Smooth muscle cell (in vitro differentiated cells): Measurements from ENCODE around the gene MYO5A. TPM values are rescaled to one million over a fixed set of nuclear protein-coding genes. Genes with fewer than 3 reads are reported as not detected.

Source experiments
- DNase-seq: peaks from one replicate; lab custom pipeline; 2025; ENCODE audit not compliant: unreplicated experiment; lab: John Stamatoyannopoulos, UW
- H2AFZ ChIP-seq: fragments of 200-600 bp; sonication (generic); 2 replicates; pipeline ENCODE4 v1.6.0; 2016; ENCODE audit warnings: antibody characterized with exemption, low read depth, mild to moderate bottlenecking
- H3F3A ChIP-seq: fragments of 200-600 bp; sonication (generic); 2 replicates; pipeline ENCODE4 v1.6.0; 2017; ENCODE audit warnings: antibody characterized with exemption, low read depth
- H3K27ac ChIP-seq: fragments of 200-600 bp; sonication (generic); 2 replicates; pipeline ENCODE4 v1.5.1; 2016; ENCODE audit warnings: low read depth, mild to moderate bottlenecking
- H3K27me3 ChIP-seq: fragments of 200-600 bp; sonication (generic); 2 replicates; pipeline ENCODE4 v1.6.1; 2016; ENCODE audit warnings: low read depth, mild to moderate bottlenecking
- H3K36me3 ChIP-seq: fragments of 200-600 bp; sonication (generic); 2 replicates; pipeline ENCODE4 v1.5.1; 2016; ENCODE audit warnings: low read depth
- H3K4me1 ChIP-seq: fragments of 200-600 bp; sonication (generic); 2 replicates; pipeline ENCODE4 v1.5.1; 2016; ENCODE audit warnings: low read depth
- H3K4me2 ChIP-seq: fragments of 200-600 bp; sonication (generic); 2 replicates; pipeline ENCODE4 v1.6.0; 2016; ENCODE audit warnings: mild to moderate bottlenecking
- H3K4me3 ChIP-seq: fragments of 200-600 bp; sonication (generic); 2 replicates; pipeline ENCODE4 v1.5.1; 2016; ENCODE audit warnings: mild to moderate bottlenecking
- H3K79me2 ChIP-seq: fragments of 200-600 bp; sonication (generic); 2 replicates; pipeline ENCODE4 v1.6.0; 2016; ENCODE audit warnings: low read depth, mild to moderate bottlenecking
- H3K9ac ChIP-seq: fragments of 200-600 bp; sonication (generic); 2 replicates; pipeline ENCODE4 v1.6.0; 2016; ENCODE audit warnings: low read depth
- H3K9me3 ChIP-seq: fragments of 200-600 bp; sonication (generic); replicated peaks from 2 replicates; pipeline ENCODE4 v1.5.1; 2016; ENCODE audit warnings: low read depth
- H4K20me1 ChIP-seq: fragments of 200-600 bp; sonication (generic); 2 replicates; pipeline ENCODE4 v1.6.0; 2016; ENCODE audit warnings: low read depth
- WGBS: methylation state at CpG from one replicate; pipeline ENCODE4 v1.1.7; 2016; ENCODE audit warnings: low lambda C conversion rate; 5-methylcytosine and 5-hydroxymethylcytosine counted together
- polyA plus RNA-seq: library from polyadenylated mRNA; unstranded; fragments of >200 nt; fragmentation: Nextera tagmentation; extraction: Ambion mirVana; gene quantifications from 2 replicates; pipeline ENCODE4 v1.2.1, GENCODE V29; 2016
- total RNA-seq: library from RNA; depleted of rRNA; stranded (reverse); fragments of >200 nt; gene quantifications from 2 replicates; pipeline ENCODE4 v1.2.3, GENCODE V29; 2014
- TF ChIP-seq, protein P1 (sequence below): fragments of 200-600 bp; sonication (generic); IDR thresholded peaks from 2 replicates; pipeline ENCODE4 v1.5.1; 2017; ENCODE audit warnings: borderline replicate concordance, mild to moderate bottlenecking, antibody characterized with exemption; ENCODE audit not compliant: insufficient read depth, poor library complexity, severe bottlenecking

The MYO5A gene
- total and polyA plus RNA-seq, 2 experiments from 2014 or later: 29.4 to 68.8 TPM

DNA sequence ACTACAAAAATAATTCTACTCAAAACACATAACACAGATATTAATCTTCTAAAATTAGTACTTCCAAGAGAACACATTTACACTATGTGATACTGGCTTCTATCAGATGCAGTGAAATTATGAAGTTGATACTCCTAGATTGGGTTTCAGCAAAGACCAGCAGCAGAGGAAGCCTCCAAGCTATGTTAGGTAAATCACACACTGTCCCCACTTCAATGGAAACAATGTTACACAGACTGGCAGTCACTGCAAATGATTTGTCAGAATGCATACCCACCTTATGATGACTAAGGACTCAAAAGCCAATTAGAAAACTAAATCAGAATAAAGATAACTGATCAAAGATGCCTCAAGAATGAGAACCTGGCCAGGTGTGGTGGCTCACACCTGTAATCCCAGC, 143.0 kb downstream of the MYO5A start:
- H3K27ac ChIP-seq: no peak overlapping the region
- H3K4me3 ChIP-seq: no peak overlapping the region
- no peaks in the 10 kb centered on the region for H3K9me3 ChIP-seq
- no peak overlapping the region for H3K9ac ChIP-seq
- DNase-seq: no peak
- no peaks in the 10 kb centered on the region for H4K20me1 ChIP-seq
- H3F3A ChIP-seq: no peaks in the 10 kb centered on the region
- H3K4me2 ChIP-seq: no peak overlapping the region
- TF ChIP-seq, protein P1, sequence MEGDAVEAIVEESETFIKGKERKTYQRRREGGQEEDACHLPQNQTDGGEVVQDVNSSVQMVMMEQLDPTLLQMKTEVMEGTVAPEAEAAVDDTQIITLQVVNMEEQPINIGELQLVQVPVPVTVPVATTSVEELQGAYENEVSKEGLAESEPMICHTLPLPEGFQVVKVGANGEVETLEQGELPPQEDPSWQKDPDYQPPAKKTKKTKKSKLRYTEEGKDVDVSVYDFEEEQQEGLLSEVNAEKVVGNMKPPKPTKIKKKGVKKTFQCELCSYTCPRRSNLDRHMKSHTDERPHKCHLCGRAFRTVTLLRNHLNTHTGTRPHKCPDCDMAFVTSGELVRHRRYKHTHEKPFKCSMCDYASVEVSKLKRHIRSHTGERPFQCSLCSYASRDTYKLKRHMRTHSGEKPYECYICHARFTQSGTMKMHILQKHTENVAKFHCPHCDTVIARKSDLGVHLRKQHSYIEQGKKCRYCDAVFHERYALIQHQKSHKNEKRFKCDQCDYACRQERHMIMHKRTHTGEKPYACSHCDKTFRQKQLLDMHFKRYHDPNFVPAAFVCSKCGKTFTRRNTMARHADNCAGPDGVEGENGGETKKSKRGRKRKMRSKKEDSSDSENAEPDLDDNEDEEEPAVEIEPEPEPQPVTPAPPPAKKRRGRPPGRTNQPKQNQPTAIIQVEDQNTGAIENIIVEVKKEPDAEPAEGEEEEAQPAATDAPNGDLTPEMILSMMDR: no peak
- H3K4me1 ChIP-seq: no peaks in the 10 kb centered on the region
- no peaks in the 10 kb centered on the region for H3K79me2 ChIP-seq
- peaks cover 14% of the 10 kb centered on the region for H3K36me3 ChIP-seq
- no peaks in the 10 kb centered on the region for H3K27me3 ChIP-seq
- H2AFZ ChIP-seq: no peak overlapping the region

- Histone ChIP-seq H3K36me3 (peaks cover 9% of the 10 kb centered on the region), H3K4me3 (no peak overlapping the region), H3K79me2 (no peaks in the 10 kb centered on the region), H3K4me2 (no peak overlapping the region), H3K9ac (no peak overlapping the region), H3K27ac (no peak overlapping the region), H4K20me1 (no peaks in the 10 kb centered on the region), H3K4me1 (no peaks in the 10 kb centered on the region), H3K27me3 (no peaks in the 10 kb centered on the region), H3F3A (no peaks in the 10 kb centered on the region), H2AFZ (no peak overlapping the region), H3K9me3 (no peaks in the 10 kb centered on the region)
- DNase-seq: no peak
- WGBS: 87% methylated on average over 2 of the region's 2 CpGs
- TF ChIP-seq, protein P1: no peak
Measured at GRCh38 chr15:52383100-52383588, 145.5 kb downstream of the MYO5A start.

DNA sequence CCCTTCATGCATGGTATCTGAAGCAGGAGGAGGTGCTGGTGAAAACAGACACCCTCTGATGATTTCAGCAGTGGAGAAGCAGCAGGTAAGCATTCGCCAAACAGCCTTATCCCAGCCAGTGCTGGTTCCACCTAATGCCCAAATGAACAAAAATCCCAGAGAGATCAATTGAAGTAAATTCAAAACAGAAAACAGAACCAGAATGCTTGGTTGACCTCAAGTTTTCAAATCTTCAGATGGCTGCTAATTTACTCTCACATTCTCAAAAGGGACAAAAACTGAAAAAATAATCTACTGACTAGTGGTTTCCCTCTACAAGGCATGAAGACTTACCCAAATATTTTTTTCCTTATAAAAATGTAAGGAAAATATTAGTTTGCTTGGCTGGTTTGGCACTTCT, 146.0 kb downstream of the MYO5A start:
- no peaks in the 10 kb centered on the region for H3K9me3 ChIP-seq
- no peaks in the 10 kb centered on the region for H3F3A ChIP-seq
- peaks cover 9% of the 10 kb centered on the region for H3K36me3 ChIP-seq
- H3K79me2 ChIP-seq: no peaks in the 10 kb centered on the region
- no peak overlapping the region for H3K9ac ChIP-seq
- no peak overlapping the region for H3K4me2 ChIP-seq
- H3K27me3 ChIP-seq: no peaks in the 10 kb centered on the region
- no peak overlapping the region for H3K27ac ChIP-seq
- no peak overlapping the region for H3K4me3 ChIP-seq
- WGBS: 96% methylated on average over 1 of the region's 1 CpG
- no peak overlapping the region for H2AFZ ChIP-seq
- no peaks in the 10 kb centered on the region for H4K20me1 ChIP-seq
- no peak for DNase-seq
- H3K4me1 ChIP-seq: no peaks in the 10 kb centered on the region
- TF ChIP-seq, protein P1: no peak

- H3K4me1 ChIP-seq: no peaks in the 10 kb centered on the region
- H3K9me3 ChIP-seq: no peaks in the 10 kb centered on the region
- no peak overlapping the region for H3K4me3 ChIP-seq
- TF ChIP-seq, protein P1: no peak
- no peak overlapping the region for H3K4me2 ChIP-seq
- H3K36me3 ChIP-seq: peaks cover 30% of the 10 kb centered on the region
- no peak overlapping the region for H3K27ac ChIP-seq
- H3K9ac ChIP-seq: no peak overlapping the region
- no peaks in the 10 kb centered on the region for H3K79me2 ChIP-seq
- H3K27me3 ChIP-seq: no peaks in the 10 kb centered on the region
- 95% methylated on average over 14 of the region's 14 CpGs for whole genome bisulfite sequencing
- DNase-seq: no peak
- no peaks in the 10 kb centered on the region for H3F3A ChIP-seq
- no peak overlapping the region for H2AFZ ChIP-seq
- H4K20me1 ChIP-seq: no peaks in the 10 kb centered on the region
Measured at GRCh38 chr15:52379395-52380106, 149.1 kb downstream of the MYO5A start.
